Jurkat, Clone E6-1 (cell line): ENCODE results near the gene ALPK3.
"Not testable (repeated sequence)": the region's sequence is repeated elsewhere in the genome, so short reads cannot be mapped to it uniquely, and the experiment has no call there.

Source experiments
- DNase-seq: peaks from one replicate; pipeline ENCODE4 v3.0.0-alpha.2; 2011; ENCODE audit warnings: low read depth, low spot score
- H3K4me3 ChIP-seq: 2 replicates; pipeline ENCODE4 v1.5.1; 2011; ENCODE audit warnings: mild to moderate bottlenecking, low read length, control low read depth, moderate library complexity

Gene ALPK3

DNA sequence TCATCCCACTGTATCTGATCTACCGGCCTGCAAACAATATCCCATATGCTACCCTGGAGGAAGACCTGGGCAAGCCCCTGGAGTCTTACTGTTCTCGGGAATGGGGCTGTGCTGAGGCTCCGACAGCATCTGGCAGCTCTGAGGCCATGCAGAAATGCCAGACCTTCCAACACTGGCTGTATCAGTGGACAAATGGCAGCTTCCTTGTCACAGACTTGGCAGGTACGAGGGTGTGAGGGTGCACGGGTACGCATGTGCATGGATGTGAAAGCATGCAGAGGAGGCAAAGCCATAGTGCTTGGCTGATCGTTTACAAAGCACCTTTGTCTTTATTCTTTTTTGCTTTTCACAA lies 47.3 kb downstream of the ALPK3 start:
- no peak overlapping the region for H3K4me3 ChIP-seq
- DNase-seq = no peak

DNA sequence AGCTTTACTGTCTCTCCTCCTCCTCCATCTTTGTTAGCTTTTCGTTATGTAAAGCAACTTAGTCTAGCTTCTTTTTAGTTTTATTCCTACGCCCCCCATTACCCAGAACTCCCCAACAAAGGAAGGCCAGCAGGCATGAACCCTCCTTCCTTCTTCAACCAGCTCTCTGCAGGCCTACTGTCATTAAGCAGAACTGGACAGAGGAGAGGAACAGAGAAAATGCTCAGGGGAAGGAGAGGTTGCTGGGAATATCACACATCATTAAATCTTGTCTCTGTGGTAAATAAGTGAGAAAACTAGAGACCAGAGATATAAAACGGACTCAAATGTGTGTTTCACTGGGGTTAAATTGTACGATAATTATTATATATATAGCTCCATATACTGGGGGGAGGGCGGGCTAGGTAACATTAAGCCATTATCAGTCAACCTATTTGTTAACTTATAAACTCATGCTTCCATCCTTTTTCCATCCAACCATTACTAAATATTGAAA lies 48.0 kb downstream of the ALPK3 start:
- DNase-seq = no peak
- no peak overlapping the region for H3K4me3 ChIP-seq

DNA sequence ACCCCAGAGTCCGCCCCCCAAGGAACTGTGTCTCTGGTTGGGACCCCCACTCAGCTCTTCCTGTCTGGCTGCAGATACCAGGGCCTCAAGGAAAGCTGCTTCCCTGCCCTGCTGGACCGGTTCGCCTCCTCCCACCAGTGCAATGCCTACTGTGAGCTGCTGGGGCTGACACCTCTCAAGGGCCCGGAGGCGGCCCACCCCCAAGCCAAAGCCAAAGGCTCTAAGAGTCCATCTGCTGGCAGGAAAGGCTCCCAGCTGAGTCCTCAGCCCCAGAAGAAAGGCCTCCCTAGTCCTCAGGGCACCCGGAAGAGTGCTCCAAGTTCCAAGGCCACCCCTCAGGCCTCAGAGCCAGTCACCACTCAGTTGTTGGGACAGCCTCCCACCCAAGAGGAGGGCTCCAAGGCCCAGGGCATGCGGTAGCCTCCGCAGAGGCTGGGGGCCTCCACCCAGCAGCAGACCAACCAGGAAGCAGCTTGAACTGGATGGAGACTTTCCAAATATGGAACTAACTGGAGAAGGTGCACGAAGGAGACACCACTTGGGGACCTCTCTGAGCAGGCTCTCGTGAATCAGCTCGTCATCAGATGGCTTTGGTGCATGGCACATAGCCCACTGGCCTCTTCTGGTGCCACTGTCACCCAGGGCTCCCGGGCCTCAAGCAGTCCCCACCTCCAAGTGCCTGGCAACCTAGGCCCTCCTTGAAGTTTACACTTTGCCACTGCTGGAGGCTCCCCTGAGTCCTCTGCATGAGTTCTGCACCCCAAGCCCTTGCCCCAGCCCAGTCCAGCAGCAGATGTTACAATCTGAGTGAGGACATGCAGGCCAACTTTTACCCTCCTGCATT lies 51.1 kb downstream of the ALPK3 start:
- no peak overlapping the region for H3K4me3 ChIP-seq
- DNase-seq = no peak

DNA sequence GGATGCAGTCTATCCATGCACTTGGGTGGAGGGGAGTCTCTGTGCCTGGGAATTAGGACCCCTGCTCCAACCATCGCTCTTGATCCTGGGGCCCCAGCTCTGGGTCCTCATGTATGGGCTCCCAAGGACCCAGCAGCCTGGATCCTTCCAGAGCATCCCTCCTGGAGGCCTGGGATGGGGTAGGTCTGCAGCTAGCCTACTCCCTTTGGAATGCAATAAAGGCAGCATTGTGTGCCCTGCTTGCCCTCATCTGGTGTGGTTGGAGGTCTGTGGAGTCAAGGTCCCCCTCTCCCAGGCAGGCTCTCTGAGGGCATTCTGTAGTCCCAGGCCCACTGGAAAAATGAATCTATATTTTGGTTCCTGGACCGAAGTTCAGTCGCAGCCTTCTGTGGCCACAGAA lies 52.4 kb downstream of the ALPK3 start:
- H3K4me3 ChIP-seq = no peak overlapping the region
- DNase-seq = no peak

DNA sequence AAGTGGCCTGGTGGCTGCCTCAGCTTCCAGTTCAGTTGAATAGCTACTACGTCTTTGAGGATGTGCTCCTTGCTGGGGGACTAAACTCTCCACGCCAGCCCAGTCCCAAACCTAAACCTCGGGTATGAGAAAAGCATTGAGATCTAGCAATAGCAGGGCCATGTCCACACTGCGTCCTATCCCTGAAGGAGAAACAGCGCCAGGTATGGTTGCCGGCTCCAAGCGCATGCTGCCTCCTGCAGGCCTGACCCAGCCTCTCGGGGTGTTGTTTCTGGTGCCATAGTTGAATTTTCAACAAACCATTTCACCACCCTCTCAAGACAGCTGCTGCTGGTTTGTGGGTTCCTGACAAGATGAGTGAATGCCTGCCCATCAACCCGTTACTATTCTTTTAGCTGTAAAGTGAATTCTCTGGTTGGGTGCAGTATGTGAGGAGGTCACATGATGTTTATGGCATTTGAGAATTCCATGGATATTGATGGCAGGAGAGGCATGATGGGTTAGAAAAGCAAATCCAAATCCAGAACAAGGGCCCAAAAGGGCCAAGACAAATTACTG lies 54.4 kb downstream of the ALPK3 start:
- DNase-seq = no peak
- H3K4me3 ChIP-seq = no peak overlapping the region

DNA sequence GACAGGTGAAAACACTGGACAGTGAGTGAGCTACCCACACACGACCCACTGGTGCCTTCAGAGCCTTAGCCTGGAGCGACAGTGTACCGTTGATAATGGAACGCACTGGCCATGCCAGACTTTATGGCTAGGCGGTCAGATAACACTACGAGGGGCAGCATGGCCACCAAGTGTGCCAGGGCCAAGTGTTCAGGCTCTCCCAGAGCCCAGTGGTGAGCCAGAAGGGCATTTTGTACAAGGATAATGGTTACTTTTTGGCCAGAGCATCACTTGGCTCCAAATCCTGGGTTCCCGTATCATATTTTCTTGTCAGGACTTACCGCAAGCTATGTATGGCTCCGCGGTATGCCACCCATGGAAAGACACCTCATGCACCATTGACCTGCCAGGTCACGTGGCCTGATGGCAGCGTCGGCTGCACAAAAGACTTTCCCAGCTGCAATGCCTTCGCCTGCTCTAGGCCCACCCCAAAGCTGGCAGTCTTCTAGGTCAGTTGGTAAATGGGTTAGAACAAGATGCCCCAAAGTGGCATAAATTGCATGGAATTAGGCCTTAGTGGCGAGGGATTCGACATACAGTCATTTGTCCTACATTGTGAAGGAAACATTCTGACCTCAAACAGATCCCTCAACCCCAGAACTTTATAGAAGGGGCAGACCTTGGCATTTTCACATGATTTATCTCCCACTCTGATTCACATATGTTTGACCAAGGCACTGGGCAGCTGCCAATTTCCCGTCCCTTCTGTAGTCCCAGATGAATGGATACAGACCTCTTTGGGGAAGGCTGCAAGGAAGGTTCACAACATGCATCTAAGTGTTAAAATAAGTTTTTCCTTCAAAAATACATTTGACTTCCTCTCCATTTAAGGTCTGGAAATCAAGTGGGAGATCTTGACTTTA lies 55.1 kb downstream of the ALPK3 start:
- no peak overlapping the region for H3K4me3 ChIP-seq
- no peak for DNase-seq

DNA sequence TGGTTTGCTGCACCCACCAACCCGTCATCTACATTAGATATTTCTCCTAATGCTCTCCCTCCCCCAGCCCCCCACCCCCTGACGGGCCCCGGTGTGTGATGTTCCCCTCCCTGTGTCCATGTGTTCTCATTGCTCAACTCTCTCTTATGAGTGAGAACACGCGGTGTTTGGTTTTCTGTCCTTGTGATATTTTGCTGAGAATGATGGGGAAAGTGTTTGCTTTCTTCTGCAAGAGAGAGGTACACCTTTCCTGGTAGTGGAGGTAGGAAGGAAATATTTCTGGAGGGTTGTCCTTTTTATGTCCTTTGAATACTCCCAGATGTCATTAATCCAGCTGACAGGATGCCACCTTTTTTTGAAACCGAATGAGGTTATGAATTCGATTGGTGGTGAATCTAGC lies 56.8 kb downstream of the ALPK3 start:
- DNase-seq = no peak
- no peak overlapping the region for H3K4me3 ChIP-seq

DNA sequence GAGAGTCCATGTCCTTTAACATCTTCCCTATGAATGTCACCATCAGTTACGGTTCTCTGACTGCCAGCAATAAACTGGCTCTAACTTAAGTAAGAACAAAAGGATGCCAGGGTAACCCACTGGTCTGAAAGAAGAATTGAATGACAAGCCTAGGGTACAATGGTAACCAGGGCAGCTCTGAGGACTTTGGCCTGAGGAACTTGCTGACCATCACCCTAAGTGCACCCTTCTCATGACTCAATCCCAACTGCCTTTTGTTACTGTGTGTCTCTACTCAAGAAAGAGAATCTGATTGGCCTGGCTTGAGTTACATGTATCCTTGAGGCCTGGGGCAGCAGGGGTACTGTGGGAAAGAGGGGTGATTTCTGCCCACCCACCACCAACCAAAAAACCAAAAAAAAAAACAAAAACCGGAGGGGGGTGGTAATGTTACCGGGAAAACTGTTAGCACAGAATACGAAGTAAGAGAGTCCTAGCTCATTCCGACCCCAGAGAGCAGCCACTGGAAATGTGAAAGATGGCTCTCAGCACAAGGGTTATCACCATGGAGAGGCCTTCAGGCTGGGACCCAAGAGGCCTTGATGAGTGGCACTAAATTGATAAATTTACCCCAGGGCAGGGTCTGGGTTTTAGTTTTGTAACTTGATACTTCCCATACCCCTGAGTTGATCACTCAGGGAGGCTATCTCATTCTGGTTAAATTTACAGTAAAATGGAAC lies 58.0 kb downstream of the ALPK3 start:
- no peak for DNase-seq
- H3K4me3 ChIP-seq = no peak overlapping the region

DNA sequence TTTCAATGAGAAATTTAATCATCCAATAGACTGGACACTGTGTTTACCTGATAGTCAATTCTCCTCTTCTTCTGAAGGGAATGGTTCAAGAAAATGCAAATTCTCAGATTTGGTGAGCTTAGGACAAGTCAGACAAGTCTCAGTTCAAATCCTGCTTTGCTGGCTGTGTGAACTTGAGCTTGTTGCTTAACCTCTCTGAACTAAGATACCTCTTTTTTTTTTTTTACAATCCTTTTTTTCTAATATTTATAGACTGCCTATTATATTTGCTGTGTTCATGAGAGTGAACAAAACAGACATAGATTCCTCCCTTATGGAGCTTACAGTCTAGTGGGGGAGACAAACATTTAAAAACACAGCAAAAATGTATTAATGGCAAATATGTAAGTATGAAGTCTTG lies 59.1 kb downstream of the ALPK3 start:
- DNase-seq = no peak
- no peak overlapping the region for H3K4me3 ChIP-seq

DNA sequence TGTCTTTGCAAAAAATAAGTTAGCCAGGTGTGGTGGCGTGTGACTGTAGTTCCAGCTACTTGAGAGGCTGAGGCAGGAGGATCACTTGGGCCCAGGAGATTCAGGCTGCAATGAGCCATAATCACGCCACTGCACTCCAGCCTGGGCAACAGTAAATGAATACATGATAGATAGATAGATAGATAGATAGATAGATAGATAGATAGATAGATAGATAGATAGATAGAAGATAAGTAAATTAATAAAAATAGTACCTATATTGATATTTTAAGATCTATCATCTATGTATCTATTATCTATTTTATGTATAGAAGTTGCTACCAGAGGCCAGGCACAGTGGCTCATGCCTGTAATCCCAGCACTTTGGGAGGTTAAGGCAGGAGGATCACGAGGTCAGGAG lies 60.5 kb downstream of the ALPK3 start:
- not testable (repeated sequence) for H3K4me3 ChIP-seq, DNase-seq

DNA sequence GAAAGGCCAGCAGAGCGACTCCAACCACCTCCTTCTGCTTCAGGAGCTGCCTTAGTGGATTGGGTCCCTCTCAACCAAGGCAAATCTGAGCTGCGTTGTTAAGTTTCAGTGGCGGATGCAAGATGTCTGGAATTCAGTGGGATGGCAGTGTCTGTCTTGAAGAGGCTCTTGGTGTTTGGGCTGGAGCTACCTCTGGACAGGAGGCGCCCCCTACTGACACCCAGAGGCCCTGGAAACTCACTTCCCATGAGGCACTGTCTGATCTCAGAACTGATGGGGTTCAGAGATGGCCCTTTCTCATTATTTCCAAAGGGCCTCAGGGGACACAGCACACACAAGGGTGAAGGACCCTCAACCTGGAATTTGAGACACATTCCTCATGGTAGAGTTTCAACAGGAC lies 61.3 kb downstream of the ALPK3 start:
- peak; percentile 42 for DNase-seq
- no peak overlapping the region for H3K4me3 ChIP-seq

DNA sequence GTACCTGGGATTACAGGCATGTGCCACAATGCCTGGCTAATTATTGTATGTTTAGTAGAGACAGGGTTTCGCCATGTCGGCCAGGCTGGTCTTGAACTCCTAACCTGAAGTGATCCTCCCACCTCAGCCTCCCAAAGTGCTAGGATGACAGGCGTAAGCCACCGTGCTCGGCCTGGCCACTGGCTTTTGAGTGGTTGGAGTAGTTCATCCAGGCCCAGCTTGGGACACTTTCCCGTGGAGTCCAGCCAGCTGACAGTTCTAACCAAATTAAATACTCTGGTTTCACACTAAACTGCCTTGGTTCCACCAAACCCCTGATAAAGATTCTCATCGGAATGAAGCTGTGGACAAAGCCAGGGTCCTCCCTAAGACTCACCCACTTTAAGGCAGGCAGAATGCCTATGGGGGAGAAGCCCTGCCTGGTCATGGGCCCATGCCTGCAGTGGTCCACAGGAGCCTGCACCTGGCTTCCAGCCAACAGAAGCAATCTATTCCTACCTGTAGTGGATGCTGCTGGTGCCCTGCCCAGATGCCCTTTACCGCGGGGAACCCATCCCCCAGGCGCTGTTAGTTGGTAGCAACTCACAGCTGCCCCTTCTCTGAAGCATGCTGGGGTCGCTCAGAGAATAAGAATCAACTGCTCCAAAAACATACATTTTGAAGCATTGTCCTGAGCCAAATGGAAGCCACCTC lies 62.1 kb downstream of the ALPK3 start:
- DNase-seq = no peak
- H3K4me3 ChIP-seq = no peak overlapping the region

DNA sequence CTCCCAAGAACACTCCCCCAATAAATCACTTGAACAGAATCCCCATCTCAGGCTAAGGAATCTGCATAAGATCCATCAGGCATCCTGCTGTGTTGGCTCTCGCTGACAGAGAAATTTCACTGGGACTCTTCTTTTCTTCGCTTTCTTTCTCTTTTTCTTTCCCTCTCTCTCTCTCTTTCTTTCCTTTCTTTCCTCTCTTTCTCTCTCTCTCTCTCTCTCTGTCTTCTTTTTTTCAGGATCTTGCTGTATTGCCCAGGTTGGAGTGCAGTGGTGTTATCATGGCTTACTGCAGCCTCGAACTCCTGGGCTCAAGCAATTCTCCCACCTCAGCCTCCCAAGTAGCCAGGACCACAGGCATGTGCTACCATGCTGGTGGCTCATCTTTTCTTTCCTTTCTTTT lies 62.9 kb downstream of the ALPK3 start:
- no peak overlapping the region for H3K4me3 ChIP-seq
- DNase-seq = no peak

DNA sequence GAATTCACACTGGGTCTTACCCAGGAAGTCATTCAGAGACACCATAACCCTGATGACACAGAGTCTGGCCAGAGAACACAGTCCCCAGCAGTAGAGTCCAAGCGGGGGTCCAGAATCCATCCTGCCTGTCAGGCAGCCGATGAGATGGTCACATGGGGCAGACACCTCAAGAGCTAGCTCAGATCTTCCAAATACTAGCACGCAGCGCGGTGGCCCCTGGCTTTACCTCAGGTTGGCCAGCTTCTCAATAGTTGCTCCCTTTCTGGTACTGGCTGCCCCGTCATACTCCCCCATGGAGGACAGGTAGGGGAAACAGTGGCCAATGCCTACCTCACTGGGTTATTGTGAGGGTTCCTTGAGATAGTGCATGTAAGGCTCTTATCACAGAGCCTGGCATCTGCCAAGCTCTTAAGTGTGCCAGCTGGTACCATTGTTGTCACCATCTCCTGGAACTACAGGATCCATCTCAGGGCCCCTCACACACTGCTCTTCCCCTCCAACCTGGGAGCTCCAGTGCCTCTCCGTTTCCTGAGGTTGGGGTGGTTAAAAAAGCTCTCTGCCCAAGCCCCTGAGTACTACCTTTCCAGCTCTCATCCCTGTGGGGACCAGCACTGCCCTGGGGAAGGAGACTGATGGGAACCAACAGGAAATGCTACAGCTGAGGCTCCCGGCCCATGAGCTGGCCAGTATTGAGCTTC lies 63.8 kb downstream of the ALPK3 start:
- H3K4me3 ChIP-seq = no peak overlapping the region
- DNase-seq = no peak

DNA sequence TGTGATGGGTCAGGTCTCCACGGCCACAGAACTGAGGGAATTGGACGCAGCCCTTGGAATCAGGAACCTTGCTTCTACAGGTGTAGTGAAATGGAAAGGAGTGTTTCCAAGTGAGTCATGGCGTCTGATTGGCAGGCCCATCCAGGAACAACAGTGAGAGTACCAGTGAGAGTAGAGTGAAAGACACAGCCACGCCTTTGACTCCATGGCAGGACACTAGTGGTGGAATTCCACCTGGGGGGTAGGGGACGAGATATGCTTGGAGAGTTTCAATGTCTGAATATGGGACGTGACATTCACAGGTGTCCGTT lies 64.3 kb downstream of the ALPK3 start:
- no peak overlapping the region for H3K4me3 ChIP-seq
- no peak for DNase-seq

DNA sequence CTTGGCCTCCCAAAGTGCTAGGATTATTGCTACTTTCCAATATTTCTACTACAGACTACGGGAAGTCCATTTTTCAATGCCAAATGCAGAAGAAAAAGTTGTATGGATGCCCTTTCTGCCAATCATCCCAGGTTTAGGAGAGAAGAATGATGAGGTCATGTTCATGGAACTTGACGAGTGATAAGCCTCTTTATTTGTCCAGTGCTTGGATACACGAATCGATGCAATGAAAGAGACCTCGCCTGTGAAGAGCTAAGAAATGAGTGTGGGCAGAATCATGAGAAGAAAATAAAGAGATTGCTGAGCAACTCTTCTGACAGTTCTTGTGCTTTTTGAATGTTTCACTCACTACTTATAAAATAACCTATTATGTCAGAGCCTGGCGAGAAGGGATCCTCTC lies 66.3 kb downstream of the ALPK3 start:
- DNase-seq = no peak

DNA sequence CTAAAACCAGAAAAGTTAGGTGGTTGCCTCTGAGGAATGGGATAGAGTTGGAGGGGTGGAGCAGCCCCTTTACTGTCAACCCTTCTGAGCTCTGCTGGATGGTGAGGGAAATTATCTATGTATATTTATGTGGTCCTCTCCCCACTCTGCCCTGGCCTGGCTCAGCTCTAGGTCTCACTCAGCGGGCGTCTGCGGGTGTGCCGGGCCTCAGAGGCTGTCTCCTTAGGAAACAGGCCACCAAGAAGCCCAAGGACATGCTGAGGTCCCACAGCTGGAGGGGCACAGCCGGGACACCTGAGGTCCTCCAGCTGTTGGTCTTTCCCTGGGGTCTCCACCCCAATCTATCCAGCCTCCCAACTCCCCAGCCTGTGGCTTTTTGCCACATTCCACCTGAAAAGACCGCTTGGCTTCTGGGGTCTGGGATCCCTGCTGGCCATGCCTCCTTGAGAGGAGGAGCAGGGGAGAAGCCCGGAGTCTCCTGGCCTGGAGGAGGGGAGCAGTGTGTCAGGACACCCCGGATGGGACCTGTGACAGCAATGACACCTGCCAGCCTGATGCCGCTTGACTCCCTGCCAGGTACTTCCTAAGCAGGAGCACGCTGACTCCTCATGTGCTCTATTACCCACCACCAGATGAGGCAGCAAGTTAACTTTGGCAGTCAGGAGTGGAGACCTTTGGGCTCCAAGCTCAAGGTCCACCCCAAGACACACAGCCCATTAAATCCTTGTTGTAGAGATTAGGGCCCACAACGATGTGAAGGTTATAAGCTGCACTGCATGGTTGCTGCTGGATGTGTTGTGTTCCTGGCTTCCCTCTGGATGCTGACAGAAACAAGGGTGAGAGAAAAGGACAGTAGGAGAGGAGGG lies 67.0 kb downstream of the ALPK3 start, which contains the start of gene SLC28A1:
Gene SLC28A1, plus strand, starts transcription at position 747 of the 866 bp plus-strand sequence. CDS start 3,099 bp downstream, outside the sequence.
- H3K4me3 ChIP-seq = no peak within 1 kb of the TSS
- DNase-seq = no peak

More for the DNA sequence above, 66.3 kb downstream of the ALPK3 start:
- no peak overlapping the region for H3K4me3 ChIP-seq
